ENCODE data around the gene CAMKMT. TPM values are rescaled to one million over a fixed set of nuclear protein-coding genes. Genes with fewer than 3 reads are reported as not detected.
"Not testable (repeated sequence)": the region's sequence is repeated elsewhere in the genome, so short reads cannot be mapped to it uniquely, and the experiment has no call there.

CAMKMT gene
- total RNA-seq, 1 experiment from 2014 or later, result 4.6 TPM

DNA sequence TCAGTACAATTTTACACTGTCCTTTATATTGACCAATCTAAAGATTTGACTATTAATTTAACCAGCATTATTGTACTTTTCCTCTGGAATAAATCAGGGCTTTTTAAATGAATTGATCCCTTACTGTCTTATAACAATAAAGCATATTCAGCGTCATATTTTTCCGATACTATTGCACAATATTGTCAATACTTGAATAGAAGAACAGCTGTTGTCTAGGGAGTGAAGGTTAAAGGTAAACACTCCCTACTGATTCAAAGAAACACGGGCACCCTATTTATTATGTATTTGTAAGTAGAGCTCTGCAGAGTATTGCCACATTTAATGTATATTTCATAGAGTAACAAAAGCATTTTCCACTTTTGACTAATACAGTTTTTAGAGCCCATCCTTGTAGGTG, 134.4 kb downstream of the CAMKMT start:
- DNase-seq (ENCODE audit: low read depth), result no peak

DNA sequence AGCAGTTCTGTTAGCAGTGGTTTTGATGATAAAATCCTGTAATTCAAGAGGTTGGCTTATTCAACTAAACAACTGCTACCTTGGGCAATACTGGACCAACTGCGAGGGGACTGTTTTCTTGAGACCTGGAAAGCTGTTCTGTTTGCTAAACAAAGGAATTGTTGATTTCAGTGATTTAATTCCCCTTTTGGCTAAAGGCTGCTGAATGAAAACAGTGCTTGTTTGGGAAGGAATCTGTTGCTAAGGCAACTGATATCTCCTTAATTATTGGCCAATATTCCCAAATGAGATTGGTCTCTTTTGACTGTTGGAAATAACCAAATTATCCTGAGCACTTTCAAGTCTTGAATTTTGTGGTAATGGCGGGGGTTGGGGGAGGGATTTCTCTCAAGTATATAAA, 136.8 kb downstream of the CAMKMT start:
- DNase-seq (ENCODE audit: low read depth), result no peak

DNA sequence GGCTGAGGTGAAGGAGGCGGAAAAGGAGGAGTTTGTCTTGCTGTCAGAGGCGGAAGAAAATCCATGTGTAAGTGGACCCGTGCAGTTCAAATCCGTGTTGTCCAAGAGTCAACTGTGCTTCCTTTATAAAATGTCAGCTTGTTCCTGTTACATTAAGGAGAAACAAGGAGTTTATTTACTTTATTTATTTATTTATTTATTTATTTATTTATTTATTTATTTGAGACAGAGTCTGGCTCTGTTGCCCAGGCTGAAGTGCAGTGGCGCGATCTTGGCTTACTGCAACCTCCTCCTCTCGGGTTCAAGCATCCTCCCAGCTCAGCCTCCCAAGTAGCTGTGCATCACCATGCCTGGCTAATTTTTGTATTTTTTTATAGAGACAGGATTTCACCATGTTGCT, 143.9 kb downstream of the CAMKMT start:
- DNase-seq (ENCODE audit: low read depth), result not testable (repeated sequence)

DNA sequence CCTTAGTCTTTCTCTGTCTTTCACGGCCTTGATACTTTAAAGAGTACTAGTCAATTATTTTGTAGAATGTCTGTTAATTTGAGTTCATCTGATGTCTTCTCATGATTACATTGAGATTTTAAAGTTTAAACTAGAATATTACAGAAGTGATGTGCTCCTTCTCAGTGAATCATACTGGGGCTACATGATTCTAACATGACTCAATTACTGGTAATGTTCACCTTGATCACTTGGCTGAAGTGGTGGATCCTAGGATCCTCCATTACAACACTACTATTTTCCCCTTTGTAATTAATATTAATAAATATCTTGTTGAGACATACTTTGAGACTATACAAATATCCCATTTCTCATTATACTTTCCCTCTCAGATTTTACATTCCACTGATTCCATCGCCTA, 148.5 kb downstream of the CAMKMT start:
- no peak for DNase-seq (ENCODE audit: low read depth)

DNA sequence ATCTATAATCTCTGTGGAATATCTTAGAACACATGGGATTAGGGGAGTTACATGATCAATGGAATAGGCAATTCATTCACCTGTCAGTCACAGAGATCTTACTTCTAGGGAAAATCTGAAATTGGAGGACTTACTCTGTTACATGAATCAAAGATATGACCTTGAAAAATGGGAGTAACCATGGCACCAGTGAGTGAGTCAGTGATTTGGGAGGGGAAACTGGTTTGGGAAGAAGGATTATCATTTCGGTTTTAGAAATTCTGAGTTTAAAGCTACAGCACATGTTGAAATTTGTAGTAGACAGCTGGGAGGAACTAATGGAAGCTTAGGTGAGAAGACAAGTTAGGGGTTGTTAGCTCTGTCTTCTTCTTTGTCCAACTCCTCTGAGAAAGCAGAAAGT, 153.7 kb downstream of the CAMKMT start:
- no peak for DNase-seq (ENCODE audit: low read depth)

DNA sequence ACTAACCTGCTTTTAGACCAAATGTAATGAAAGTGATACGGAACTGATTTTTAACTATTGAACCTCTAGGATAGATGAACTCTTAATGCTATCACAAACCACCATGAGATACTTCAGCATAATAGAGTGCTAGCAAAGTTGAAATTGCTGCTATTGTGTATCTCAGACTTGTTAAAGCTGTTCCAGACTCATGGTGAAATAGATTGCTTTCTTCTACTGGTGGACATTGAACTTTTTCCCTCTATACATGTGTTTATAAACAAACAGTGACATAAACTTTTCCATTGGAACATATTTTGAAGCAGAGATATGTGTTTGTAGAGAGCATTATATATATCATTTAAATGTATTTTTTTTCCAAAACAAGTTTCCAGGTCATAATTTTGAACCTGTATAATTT, 157.3 kb downstream of the CAMKMT start:
- no peak for DNase-seq (ENCODE audit: low read depth)

DNA sequence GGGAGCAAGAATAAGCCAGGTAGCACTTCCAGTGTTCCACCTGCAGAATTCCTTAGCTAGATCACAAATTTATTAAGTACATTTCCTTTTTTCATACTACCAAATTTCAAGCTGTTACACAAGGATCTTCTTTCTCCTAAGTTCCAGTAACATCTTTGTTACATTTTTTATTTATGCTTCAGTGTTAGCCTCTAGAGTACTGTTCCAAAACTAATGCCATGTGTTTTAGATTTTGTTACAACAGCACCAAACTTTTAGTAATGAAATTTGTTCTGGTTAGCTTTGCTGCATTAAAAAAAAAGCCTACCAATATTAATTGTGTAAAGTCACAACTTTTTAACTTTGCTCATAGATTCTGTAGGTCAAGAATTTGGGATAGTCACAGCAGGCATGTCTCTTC, 161.1 kb downstream of the CAMKMT start:
- no peak for DNase-seq (ENCODE audit: low read depth)

DNA sequence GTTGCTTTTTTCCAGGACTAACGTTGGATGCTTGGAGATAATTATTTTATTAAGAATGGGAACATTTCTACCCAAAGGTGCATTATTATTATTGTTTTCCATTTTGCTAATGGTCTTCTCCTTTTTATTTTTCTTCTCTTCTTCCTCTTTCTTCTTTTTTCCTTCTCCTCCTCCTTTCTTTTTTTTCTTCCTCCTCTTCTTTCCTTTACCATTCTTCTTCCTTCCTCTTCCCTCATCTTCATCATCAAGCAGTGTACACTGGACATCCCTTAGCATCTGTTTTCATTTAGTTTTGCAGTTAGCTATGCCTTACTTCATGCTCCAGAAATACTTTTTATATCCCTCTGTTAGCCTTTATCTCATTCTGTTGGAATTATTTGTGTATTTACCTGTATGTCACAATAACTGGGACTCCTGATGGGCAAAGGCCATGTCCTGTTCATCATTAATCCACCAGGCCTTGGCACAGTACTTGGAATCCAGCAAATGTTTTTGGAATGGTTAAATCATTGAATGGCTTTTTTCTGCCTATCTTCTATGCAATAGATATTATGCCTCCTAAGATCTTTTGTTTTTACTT, 162.7 kb downstream of the CAMKMT start:
- DNase-seq (ENCODE audit: low read depth), result no peak

DNA sequence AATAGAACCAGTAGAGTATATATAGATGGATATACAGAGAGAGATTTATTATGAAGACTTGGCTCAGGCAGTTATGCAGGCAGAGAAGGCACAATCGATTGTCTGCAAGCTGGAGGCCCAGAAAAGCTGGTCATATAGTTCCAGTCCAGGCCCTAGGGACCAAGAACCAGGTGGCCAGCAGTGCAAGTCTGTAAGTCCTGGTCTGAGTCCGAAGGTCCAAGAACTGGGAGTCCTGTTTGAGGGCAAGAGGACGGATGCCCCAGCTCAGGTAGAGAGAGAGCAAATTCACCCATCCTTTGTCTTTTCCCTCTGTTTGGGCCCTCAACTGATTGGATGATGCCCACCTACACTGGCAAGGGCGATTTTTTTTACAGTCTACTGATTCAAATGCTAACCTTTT, 164.6 kb downstream of the CAMKMT start:
- no peak for DNase-seq (ENCODE audit: low read depth)

DNA sequence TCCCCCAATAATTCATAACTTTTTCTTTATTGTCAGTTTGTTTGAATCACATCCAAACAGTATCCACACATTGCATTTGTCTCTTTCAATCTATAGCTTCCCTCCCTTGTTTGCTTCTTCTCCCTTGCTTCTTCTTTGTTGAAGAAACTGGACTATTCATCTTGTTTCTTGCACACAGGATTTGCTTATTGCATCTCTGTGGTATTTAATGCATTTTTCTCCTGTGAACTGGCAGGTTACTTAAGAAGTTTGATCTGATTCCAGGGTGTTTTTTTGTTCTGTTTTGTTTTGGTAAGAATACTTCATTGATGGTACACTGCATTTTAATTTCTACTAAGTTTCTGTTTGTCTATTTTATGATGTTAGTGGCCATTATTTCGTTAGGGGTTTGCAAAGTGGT, 166.8 kb downstream of the CAMKMT start:
- peak; percentile 50 for DNase-seq (ENCODE audit: low read depth)

DNA sequence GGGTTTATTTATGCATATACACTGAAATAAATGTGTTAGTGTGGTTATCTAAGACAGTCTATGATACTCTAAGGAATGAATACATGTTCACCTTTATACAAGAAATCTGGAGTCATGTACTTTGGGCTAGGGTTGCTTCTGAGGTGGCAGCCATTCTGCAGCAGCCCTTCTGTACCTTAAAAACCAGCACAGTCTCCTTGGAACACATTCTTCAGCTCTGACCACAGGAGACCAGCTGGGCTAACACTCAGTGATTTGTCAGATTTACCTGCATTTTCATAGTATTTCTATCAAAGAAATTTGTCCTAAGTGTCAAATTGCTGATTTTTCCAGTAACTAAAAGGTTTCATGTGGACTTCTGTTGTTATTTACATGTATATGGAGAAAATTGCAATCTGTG, 167.7 kb downstream of the CAMKMT start:
- no peak for DNase-seq (ENCODE audit: low read depth)

DNA sequence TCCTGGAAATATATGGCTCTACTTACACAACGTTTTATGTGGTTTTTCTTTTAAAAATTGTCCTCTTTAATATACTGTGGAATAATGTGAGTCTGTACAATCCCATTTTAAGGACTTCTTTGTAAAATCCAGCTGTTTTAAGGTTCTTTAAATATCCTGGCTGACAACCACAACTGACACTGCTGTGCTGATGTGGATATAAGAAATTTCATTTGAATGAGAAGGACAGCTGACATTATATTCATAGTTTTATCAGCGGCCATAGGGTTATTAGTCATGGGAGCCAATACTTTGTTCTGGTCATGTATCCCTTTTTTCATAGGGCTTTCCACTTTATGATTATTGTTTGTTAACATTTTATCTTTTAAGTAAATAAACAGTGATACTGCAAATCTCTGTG, 169.5 kb downstream of the CAMKMT start:
- no peak for DNase-seq (ENCODE audit: low read depth)

DNA sequence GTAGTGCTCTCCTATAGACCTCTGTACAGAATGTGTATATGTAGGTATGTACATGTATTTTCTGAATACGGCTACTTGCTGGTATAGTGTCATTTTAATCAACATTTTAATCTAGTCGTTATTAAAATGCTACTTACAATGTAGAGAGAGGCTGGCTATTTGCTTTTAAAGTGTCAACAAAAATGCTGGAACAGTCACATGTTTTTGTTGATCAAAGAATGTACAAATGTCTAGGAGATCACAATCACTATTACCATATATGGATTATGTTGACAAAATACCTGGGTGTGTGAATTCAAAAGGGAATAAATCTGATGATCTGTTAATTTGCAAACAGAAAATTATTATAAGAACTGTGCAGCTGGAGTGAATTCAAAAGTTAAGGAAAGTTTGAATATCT, 170.3 kb downstream of the CAMKMT start:
- no peak for DNase-seq (ENCODE audit: low read depth)

DNA sequence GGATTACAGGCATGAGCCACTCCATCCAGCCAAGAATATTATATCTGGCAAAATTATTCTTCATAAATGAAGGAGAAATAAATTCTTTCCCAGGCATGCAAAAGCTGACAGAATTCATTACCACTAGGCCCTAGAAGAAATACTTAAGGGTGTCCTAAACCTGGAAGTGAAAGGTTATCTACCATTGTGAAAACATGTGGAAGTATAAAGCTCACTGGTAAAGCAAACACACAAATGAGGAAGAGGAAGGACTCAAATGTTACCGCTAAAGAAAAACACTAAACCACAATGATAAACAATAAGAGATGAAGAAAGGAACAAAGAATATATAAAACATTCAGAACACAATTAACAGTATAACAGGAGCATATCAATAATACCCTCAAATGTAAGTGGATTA, 171.8 kb downstream of the CAMKMT start:
- DNase-seq (ENCODE audit: low read depth), result no peak

DNA sequence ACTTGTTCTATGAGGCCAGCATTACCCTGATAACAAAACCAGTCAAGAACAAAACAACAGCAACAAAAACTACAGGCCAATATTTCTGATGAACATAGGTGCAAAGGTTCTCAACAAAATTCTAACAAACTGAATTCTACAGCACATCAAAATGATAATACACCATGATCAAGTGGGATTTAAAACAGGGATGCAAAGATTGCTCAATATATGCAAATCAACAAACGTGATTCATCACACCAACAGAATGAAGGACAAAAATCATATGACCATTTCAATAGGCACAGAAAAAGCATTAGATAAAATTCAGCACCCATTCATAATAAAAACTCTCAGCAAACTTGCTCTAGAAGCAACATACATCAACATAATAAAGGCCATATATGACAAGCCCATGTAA, 173.6 kb downstream of the CAMKMT start:
- no peak for DNase-seq (ENCODE audit: low read depth)

DNA sequence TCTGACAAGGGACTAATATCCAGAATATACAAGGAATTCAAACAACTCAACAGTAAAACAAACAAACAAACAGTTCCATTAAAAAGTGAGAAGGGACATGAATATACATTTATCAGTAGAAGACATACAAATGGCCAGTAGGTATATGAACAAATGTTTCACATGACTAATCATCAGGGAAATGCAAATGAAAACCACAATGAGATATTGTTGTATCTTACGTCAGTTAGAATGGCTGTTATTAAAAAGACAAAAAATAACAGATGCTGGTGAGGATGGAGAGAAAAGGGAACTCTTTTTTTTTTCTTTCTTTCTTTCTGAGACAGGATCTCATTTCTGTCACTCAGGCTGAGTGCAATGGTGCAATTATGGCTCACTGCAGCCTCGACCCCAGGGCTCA, 175.5 kb downstream of the CAMKMT start:
- peak; percentile 13 for DNase-seq (ENCODE audit: low read depth)

DNA sequence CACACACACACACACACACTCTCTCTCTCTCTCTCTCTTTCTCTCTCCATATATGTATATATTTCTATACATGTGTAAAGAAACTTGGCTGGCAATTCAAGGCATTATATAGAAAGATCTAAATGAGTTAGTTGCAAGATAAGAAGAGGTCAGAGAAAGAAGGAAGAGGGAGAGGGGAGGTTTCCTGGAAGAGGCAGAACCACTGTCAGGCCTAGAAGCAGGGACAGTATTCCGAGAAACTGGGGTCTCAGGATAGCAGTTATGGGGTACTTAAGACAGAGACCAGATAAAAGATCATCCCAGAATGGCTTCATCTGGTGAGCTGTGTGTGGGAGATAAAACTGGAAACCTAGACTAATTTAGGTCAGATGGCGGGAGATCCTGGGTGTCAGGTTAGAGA, 180.8 kb downstream of the CAMKMT start:
- no peak for DNase-seq (ENCODE audit: low read depth)

DNA sequence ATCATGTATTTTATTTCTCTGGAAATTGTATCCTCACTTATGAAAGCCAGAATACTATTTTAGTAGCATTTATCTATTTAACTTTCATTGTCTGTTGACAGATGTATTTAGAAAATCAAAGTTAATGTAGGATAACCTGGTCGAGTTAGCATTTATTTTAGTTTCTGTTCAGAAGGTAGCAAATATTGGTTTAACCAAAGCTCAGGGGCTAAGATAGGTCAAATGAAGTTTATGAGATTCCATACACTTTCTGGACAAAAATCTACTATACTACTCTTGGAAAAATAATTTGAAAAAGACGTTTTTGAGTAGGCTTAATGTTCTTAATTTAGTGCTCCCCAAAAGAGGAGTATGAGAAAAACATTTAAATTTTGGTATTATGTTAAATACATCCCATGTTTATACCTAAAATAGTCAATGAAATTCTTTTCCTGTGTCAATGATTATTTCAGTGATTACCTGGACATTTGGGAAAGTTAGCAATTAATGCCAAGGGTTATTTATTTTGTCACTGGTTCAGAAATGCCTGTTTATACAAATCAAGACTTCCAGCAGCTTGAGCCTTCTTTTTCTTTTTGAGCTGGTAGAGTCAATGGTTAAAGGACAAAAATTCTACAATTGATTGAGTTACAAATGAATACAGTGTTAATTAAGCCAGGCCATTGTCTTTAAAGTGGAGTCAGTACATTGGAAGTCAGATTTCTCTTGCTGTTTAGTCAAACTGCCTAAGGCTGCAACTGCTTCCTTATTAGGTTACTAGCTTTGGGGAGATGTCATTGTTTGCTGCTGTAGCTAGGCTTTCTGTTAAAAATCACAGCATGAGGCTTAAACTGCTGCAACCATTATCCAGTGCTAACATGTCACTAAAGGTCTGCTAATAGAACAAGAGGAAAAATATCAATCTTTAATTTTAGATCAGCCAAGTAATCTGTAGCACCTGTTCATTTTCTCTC, 182.3 kb downstream of the CAMKMT start:
- DNase-seq (ENCODE audit: low read depth), result no peak

DNA sequence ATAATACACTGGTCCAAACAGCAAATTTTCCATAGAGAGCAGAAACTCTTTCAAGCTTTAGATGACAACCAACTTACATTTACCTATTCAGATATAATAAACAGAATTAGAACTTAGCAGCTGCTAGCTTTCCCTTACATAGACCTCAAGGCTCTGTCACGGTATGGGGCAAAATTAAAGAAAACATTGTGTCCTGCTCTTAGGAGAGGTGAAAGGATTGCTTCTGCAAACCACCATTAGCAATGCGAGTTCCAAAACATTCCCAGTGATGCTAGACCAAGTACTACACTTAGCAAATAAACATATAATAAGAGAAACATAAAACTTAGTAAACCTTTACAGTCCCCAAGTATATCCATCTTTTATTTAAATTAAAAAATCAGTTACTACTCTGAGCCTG, 183.3 kb downstream of the CAMKMT start:
- DNase-seq (ENCODE audit: low read depth), result no peak

DNA sequence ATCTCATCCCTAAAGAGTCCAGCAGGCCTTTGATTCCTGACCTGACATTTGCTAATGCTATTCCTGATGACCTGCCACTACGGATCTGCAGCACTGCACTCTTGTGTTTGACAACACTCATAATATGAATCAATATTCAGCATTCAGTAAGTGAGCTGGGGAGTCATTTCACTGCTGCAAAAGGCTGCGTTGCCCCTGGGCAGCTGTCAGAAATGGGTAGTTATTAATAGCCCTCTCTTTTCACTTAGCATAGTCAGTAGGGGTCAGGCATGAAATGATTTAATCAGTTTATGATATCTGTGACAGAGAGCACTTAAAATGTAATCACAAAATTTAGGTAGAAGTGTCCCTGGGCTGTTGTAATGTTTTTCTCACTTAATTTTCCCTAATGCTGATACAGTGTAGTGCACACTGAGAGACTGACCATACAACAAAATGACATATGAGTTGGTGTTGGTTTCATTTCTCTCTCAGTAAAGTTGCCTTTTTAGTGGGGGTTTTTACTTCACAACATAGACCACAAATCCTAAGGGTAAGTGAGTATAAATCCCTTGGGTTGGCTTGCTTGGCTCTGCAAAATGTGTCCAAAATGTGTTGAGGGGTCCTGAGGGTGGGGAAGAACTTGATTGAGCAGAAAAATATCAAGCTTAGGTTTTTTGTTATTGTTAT, 184.8 kb downstream of the CAMKMT start:
- DNase-seq (ENCODE audit: low read depth), result no peak

DNA sequence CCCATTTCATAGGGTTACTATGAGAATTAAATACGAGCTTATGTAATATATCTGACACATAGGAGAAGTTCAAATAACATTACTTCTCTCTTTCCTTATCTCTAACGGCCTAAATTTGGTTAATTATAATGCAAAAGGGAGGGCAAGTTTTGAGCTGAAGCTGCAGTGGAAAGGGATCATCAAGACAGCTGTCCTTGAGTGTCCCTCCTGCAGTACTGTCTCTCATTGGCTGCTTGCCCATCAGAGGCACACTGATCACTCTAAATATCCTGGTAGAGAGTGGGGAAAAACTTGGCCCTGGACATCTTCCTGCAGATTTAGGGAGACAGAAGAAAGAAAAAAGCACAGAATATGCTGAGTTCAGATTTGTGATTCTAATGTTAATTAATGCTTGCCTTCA, 186.0 kb downstream of the CAMKMT start:
- DNase-seq (ENCODE audit: low read depth), result no peak

All from HT1080 (cell line).